ENCODE results near the gene USP32.
"Not testable (repeated sequence)": the region's sequence is repeated elsewhere in the genome, so short reads cannot be mapped to it uniquely, and the experiment has no call there.

USP32 gene

GRCh38 chr17:60328679-60329078 lies 63.3 kb downstream of the USP32 start:
- DNase-seq, result no peak

- no peak for DNase-seq
These were observed 64.0 kb downstream of the USP32 start for GRCh38 chr17:60327901-60328273.

GRCh38 chr17:60327134-60327900 lies 64.6 kb downstream of the USP32 start:
- no peak for DNase-seq

DNA sequence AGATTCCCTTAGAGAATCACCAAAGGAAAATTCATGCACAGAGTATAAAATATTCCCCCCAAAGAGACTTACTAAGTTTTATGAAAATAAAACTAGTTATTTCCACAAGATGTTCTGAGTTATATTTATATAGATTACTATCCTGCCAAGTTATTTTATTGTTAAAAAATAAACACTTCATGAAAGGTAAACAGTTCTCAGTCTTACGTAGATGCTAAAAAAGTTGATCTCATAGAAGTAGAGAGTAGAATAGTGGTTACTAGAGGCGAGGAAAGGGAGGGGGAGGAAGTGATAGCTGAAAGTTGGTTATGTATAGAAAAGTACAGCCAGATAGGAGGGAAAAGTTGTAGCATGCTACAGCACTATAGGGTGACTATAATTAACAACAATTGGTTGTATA lies 65.2 kb downstream of the USP32 start:
- DNase-seq, result no peak

DNA sequence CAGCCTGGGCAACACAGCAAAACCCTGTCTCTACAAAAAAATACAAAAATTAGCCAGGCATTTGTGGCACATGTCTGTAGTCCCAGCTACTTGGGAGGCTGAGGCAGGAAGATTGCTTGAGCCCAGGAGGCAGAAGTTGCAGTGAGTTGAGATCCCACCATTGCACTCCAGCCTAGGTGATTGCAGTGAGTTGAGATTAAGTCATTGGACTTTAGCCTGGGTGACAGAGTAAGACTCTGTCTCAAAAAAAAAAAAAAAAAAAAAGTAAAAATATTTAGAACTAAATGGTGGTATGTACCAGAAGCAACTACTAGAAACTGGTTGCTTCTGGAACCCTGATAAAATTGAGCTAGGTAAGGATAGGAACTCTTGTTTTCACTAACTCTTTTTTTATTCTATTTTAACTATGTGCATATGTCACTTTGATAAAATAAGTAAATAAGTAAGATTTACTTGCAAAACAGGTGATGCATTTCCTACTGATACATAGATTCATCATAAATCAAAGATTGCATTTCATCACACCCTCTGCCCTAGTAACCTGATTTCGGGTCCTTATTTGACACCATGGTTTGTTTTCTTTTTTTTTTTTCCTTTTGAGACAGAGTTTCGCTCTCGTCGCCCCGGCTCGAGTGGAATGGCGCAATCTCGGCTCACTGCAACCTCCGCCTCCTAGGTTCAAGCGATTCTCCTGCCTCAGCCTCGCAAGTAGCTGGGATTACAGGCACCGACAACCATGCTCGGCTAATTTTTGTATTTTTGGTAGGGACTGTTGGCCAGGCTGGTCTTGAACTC lies 66.0 kb downstream of the USP32 start:
- no peak for DNase-seq

DNA sequence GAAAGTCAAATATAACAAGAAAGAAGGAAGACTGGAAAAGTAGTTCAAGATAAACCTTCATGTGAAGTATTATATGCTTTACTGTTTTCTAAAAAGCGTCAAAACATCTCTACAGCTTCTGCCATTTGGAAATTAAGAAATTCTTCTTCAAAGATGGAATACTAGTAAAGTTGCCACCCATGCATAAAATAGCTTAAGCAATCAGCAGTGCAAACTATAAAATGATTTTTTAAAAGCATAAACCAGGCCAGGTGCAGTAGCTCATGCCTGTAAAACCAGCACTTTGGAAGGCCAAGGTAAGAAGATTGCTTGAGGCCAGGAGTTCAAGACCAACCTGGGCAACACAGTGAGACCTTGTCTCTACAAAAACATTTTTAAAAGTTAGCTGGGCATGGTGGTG lies 68.2 kb downstream of the USP32 start:
- DNase-seq, result no peak

DNA sequence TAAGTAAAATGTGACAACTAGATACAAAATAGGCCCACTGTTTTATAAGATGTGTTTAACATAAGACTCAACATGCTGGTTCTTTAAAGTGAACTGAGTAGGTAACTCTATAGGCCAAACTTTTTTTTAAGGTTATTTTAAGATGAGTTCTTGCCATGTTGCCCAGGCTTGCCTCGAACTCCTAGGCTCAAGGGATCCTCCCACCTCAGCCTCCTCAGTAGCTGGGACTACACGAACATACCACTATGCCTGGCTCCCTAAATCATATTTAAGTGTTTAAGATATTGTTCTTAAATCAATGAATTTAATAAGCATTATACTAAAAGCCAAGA lies 69.9 kb downstream of the USP32 start:
- DNase-seq, result no peak

- DNase-seq, result no peak
These were observed 70.4 kb downstream of the USP32 start for GRCh38 chr17:60321336-60322055.

DNA sequence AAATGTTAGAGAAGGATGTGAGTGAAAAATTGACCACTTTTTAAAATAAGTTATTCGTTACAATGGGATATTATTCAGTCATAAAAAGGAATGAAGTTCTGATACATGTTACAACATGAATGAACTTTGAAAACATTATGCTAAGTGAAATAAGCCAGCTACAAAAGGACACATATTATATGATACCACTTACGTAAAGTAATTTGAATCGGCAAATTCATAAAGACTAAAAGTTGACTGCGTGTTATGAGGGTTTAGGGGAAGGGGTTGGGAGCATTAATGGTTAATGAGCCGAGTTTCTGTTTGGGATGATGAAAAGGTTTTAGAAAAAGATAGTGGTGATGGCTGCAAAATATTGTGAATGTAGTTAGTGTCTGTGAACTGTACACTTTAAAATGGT lies 73.1 kb downstream of the USP32 start:
- DNase-seq, result no peak

GRCh38 chr17:60318326-60318725 lies 73.6 kb downstream of the USP32 start:
- no peak for DNase-seq

GRCh38 chr17:60315650-60316049 lies 76.3 kb downstream of the USP32 start:
- DNase-seq, result no peak

- not testable (repeated sequence) for DNase-seq
These were observed 77.0 kb downstream of the USP32 start for GRCh38 chr17:60314900-60315299.

GRCh38 chr17:60314423-60314822 lies 77.5 kb downstream of the USP32 start:
- DNase-seq, result no peak

- DNase-seq, result no peak
These were observed 80.0 kb downstream of the USP32 start for GRCh38 chr17:60311936-60312335.

- no peak for DNase-seq
These were observed 80.7 kb downstream of the USP32 start for GRCh38 chr17:60311186-60311585.

- no peak for DNase-seq
These were observed 86.8 kb downstream of the USP32 start for GRCh38 chr17:60305141-60305540.

DNA sequence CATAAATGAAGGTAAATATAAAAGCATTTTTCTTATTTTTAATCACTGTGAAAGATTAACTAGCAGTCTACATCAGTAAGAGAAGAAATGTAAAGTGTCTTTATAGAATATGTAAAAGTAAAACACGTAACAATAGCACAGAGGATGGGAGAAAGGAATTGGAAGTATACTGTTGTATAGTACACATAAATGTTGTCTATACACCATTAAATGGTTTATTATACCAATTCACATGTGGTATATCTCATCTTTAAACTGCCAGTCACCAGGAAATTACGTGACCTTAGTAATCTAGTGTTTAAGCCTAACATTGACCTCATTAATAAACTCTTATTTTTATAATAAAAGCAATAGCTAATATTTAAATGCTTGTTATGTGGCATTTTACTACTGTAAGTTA lies 87.4 kb downstream of the USP32 start:
- DNase-seq, result no peak

DNA sequence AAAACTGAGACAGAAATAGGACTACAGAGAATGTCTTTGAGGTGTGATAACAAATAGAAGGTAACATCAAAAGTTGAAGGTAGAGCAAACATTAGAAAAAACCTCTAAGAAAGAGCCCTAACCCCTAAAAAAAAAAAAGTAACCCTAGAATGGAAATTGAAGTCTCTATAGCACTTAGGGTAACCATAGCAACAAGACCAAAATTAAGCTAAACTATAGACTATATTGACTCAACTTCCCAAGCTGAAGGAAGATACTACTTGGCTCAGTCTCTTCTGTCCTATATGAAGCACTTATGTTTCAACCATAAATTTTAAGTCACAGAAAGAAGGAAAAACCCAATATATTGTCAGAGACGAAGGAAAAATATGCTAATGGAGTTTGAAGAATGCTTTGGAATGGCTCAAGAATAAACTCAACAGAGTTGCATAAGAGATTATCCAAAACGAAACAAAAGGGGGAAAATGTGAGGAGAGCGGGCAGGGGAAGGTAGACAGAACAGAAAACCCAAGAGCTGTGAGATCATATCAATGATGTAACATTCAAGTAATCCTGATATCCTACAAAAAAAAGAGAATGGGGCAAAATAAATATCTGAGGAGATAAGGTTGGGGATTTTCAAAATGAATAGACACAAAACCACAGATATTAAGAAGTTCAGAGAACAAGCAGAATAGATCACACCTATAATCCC lies 88.4 kb downstream of the USP32 start:
- DNase-seq, result no peak

- DNase-seq, result no peak
These were observed 90.3 kb downstream of the USP32 start for GRCh38 chr17:60301649-60302048.

DNA sequence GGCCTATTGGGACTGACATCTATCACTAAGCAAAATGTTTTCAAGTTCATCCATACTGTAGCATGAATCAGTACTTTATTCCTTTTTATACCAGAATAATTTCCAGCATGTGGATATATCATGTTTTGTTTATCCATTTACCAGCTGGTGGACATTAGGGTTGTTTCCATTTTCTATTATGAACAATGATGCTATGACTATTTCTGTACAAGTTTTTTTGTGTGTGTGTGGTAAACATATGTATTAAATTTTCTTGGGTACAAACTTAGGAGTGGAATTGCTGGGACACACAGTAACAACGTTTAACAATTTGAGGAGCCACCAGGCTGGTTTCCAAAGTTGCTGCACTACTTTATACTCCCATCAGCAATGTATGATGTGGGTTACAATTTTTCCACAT lies 91.0 kb downstream of the USP32 start:
- DNase-seq, result no peak

- no peak for DNase-seq
These were observed 91.9 kb downstream of the USP32 start for GRCh38 chr17:60300011-60300410.

DNA sequence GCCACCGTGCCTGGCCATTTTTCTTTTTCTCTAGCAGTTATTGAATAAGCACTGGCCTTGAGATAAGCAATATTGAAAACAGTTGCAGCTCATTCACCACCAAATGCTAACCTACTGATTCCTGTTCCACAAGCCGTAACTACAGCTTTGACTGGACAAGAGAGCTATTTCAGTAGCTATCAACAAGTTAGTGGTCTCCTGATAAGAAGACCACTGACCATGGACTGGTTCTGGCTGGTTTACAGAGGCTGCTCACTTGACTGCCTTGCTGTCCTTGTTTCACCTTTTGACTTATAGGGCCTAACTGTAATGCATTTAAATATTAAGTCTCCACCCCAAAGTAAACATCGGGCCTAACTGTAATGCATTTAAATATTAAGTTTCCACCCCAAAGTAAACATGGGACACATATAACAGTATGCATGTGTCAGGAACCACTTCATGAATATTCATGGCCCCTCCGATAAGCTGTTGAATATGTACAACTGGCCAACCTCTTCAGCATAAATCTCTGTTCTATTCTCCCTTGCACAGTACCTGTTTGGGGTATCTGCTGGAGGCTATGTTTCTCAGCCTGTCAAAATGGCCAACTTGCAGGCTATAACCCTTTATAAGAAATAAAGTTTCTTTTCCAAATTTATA lies 94.1 kb downstream of the USP32 start:
- no peak for DNase-seq

DNA sequence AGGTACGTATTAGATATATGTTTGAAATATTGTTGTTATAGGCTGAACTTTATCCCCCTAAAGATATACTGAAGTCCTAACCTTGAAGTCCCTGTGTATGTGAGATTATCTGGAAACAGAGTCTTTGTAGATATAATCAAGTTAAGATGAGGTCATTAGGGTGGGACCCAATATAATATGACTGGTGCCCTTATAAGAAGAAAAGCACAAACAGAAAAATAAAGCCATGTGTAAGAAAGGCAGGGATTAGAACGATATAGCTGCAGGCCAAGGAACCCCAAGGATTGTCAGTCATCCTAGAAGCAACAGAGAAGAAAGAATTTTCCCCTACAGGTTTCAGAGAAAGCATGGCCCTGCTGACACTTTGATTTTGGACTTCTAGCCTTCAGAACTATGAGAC lies 95.8 kb downstream of the USP32 start:
- no peak for DNase-seq

Measured in cortex of kidney (tissue), 1 donor.